Activated CD8-positive, alpha-beta memory T cell treated with anti-CD3 and anti-CD28 coated beads, Interleukin-2, amount 10 ng/mL, durations not matched to agents 7 days and 5 days (primary cell): ENCODE measurements around the gene GLI3. TPM values are rescaled to one million over a fixed set of nuclear protein-coding genes. Genes with fewer than 3 reads are reported as not detected.
A peak's percentile ranks its signal among the peaks of the same experiment; 100 is the strongest.

ENCODE experiments used
- ATAC-seq: fragments of 150-1000 bp; cut with Tn5 transposase; one replicate; pipeline ENCODE4 v1.10.0; 2021; ENCODE audit warnings: moderate library complexity
- CTCF ChIA-PET: fragments of 350-600 bp; sonication (Branson Sonifier 250); formaldehyde crosslinking; loops from one replicate; lab custom pipeline; 2021; ENCODE audit warnings: antibody characterized with exemption; lab: Charles Lee
- DNase-seq: peaks from one replicate; pipeline ENCODE4 v3.0.0-alpha.2; 2020
- H3K27ac Mint-ChIP-seq: one replicate; pipeline ENCODE4 v1.8.0; 2021; ENCODE audit warnings: mild to moderate bottlenecking, mixed read lengths
- H3K27me3 Mint-ChIP-seq: one replicate; pipeline ENCODE4 v1.8.0; 2021; ENCODE audit warnings: mixed read lengths
- H3K36me3 Mint-ChIP-seq: one replicate; pipeline ENCODE4 v1.8.0; 2021; ENCODE audit warnings: mild to moderate bottlenecking, mixed read lengths
- H3K4me1 Mint-ChIP-seq: one replicate; pipeline ENCODE4 v1.8.0; 2021; ENCODE audit warnings: mixed read lengths
- H3K4me3 Mint-ChIP-seq: one replicate; pipeline ENCODE4 v1.8.0; 2021; ENCODE audit warnings: mild to moderate bottlenecking, moderate library complexity, mixed read lengths
- H3K9me3 Mint-ChIP-seq: one replicate; pipeline ENCODE4 v1.8.0; 2022; ENCODE audit warnings: low read depth, mixed read lengths
- total RNA-seq, 2 experiments: library from RNA; stranded (reverse); gene quantifications; one replicate each; pipeline ENCODE4 v1.2.3, GENCODE V29; 2021

Gene GLI3
- total RNA-seq, 2 experiments from 2014 or later: 0.15 to 0.26 TPM

DNA sequence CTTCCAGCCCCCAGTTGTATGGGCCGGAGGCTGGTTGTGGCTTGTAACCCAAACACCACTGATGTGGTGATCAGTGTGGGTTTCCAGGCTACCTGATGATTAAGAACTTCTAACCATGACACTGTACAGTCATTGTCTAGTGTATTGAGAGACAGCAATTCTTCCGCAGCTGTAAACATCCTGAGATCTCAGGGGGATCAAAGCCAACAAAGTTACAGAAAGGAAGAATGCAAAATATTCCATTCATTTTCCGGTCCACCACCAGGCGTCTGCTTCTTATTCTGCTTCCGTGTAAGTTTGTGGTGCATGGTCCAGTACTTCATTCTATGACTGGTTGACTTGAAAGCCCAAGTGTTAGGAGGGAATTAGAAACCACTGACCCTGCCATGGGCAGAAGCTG, 10.3 kb upstream of the GLI3 start:
- H3K9me3 Mint-ChIP-seq: no peaks in the 10 kb centered on the region
- no peak for DNase-seq
- H3K36me3 Mint-ChIP-seq: no peaks in the 10 kb centered on the region
- no peaks in the 10 kb centered on the region for H3K4me1 Mint-ChIP-seq
- H3K4me3 Mint-ChIP-seq: no peak overlapping the region
- no peak for ATAC-seq
- H3K27ac Mint-ChIP-seq: no peak overlapping the region
- CTCF ChIA-PET: no interaction called here
- H3K27me3 Mint-ChIP-seq: peaks cover 2% of the 10 kb centered on the region

DNA sequence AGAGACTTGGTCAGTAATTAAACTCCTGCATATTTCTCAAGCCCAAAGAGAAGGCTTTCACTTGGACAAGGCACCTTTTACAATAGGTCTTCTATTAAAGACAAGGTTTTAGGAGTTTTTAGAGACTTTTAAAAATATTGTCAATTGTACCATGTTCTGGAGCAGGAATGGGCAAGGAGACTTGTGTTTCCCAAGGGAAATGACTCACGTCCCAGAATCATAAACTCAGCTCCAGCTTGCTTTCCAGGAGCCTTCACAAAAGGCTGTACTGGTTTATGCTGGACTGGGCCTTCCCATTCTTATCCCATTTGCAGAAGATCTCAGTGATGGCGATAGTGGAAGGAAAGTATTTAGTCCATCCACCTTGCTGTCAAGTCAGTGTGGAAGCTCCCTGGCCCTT, 7.8 kb upstream of the GLI3 start:
- ATAC-seq (no peak), DNase-seq (no peak)
- CTCF ChIA-PET: no interaction called here
- Mint-ChIP-seq H3K36me3 (no peaks in the 10 kb centered on the region), H3K27me3 (peaks cover 20% of the 10 kb centered on the region), H3K4me3 (no peak overlapping the region), H3K9me3 (no peaks in the 10 kb centered on the region), H3K27ac (no peak overlapping the region), H3K4me1 (no peaks in the 10 kb centered on the region)

DNA sequence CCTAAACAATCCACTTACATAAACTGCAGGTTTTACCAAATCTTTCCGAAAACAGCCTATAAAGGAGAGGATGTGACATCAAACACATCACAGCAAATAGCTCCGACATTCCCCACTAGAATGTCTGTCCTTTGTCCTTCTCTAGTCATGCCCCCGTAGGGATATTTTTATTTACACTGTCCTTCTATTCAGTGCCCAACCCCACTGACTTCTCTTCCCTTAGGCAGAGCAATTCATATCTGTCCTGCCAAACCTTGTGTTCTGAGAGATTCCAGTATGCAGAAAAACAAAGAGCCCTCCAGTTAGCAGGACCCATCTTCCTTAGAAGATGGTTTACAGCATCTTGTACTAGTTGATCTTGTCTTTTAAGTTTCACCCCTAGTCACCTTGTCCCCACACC, 5.4 kb upstream of the GLI3 start:
- Mint-ChIP-seq H3K27ac (no peak overlapping the region), H3K9me3 (no peaks in the 10 kb centered on the region), H3K36me3 (no peaks in the 10 kb centered on the region), H3K4me1 (peaks cover 3% of the 10 kb centered on the region), H3K27me3 (peaks cover 42% of the 10 kb centered on the region), H3K4me3 (no peak overlapping the region)
- ATAC-seq (no peak), DNase-seq (no peak)
- CTCF ChIA-PET: no interaction called here

DNA sequence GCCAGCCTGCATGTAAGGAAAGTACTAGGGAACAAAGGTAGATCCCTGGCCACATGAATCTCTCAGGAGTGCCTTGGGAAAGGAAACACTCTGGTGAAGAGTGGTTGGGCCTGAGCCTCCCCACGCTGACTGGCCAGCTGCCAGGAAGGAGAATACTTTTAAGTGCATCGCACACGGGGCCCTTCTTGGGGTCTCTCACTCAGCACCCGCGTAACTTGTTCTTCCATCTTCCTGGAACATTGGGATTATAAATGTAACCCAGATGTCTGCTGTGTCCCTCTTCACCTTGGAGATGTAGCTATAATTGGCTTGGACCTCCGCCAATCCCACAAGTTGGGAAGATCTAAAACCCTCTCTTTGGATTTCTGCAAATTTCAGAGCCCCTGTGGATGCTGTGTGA, 4.4 kb upstream of the GLI3 start:
- Mint-ChIP-seq H3K4me3 (no peak overlapping the region), H3K9me3 (no peaks in the 10 kb centered on the region), H3K4me1 (peaks cover 3% of the 10 kb centered on the region), H3K27ac (no peak overlapping the region), H3K36me3 (no peaks in the 10 kb centered on the region), H3K27me3 (peaks cover 47% of the 10 kb centered on the region)
- CTCF ChIA-PET: no interaction called here
- no peak for DNase-seq
- no peak for ATAC-seq

DNA sequence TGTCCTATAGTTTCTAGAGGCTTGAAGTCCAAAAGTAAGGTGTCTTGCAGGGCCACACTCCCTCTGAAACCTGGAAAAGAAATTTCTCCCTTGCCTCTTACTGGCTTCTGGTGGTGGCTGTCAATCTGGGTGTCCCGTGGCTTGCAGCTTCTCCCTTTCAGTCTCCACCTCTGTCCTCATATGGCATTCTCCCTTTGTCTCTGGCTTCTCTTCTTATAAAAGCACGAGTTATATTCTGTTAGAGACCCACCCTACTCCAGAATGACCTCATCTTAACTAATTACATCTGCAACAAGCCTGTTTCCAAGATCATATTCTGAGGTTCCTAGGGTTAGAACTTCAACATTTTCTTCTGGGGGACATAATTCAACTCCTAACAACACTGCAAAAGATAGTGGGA, 3.4 kb upstream of the GLI3 start:
- DNase-seq (no peak), ATAC-seq (no peak)
- Mint-ChIP-seq H3K4me1 (peaks cover 8% of the 10 kb centered on the region), H3K36me3 (no peaks in the 10 kb centered on the region), H3K4me3 (no peak overlapping the region), H3K27me3 (peaks cover 57% of the 10 kb centered on the region), H3K9me3 (no peaks in the 10 kb centered on the region), H3K27ac (no peak overlapping the region)
- CTCF ChIA-PET: no interaction called here

DNA sequence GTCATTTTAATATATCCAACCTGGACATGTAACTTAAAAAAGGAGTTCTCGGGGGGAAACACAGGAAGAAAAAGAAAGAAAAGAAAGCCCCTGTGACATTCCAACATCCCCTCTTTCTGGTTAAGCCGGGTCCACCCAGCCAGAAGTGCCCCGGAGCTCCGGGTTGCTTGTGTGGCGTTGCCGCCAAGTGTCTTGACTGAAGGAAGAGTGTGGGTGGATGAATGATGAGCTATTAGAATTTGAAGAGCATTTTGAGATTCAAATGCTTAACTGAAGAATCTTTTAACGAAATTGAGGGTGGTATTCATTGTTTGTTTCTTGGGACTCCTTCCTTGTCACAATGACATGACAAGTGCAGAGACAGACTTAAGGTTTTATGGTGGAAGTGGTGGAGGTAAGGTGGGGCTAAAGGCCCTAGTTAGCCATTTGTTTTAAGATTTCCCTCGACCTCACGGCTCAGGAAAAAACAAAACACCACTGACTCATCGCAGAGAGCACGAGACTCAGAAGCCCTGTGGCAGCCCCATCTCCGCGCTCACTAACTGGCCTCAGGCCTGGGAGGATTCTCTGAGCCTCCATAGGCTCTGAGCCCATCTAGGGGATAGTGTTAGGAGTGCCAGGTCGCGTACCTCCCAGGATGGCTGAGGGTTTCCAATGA, 1.8 kb upstream of the GLI3 start:
- Mint-ChIP-seq H3K27me3 (peaks cover 69% of the 10 kb centered on the region), H3K4me1 (peaks cover 8% of the 10 kb centered on the region), H3K27ac (no peak overlapping the region), H3K36me3 (no peaks in the 10 kb centered on the region), H3K4me3 (peak overlapping the region; percentile 65), H3K9me3 (no peaks in the 10 kb centered on the region)
- CTCF ChIA-PET: no interaction called here
- ATAC-seq: no peak
- no peak for DNase-seq

DNA sequence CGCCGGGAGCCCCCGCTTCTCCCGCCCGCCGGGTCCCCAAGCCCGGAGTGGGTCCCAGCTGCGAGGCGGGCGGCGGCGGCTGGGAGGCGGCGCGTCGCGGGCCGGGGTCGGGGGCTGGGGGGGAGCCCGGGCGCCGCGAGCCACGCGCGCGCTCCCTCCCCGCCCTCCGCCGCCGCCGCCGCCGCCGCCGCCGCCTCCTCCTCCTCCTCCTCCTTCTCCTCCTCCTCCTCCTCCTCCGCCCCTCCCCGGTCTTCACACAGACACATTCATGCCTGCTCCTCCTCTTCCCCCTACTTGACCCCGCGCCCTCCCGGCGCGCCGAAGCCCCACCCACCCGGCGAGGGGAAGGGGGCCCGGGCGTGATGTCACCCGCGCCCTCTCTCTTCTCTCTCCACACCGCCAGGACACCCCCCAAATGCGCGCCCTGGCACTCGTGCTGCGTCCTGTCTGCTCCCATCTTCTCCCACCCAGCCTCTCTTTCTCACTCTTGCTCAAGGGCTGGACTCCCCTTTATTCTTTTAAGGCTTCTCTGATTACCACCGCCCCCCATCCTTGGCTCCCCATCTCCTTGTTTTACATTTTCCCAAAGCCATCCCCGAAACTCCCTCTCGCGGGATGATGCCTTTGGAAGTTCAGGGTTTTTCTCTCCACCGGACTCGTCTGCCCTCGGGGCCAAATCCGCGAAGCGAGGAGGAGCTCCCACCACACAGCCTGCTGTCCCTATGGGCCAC, 967 bp upstream of the GLI3 start:
- CTCF ChIA-PET: no interaction called here
- no peak overlapping the region for H3K27ac Mint-ChIP-seq
- H3K36me3 Mint-ChIP-seq: no peaks in the 10 kb centered on the region
- DNase-seq (no peak), ATAC-seq (peak; percentile 28)
- H3K9me3 Mint-ChIP-seq: no peaks in the 10 kb centered on the region
- H3K4me3 Mint-ChIP-seq: peak overlapping the region; percentile 65
- H3K27me3 Mint-ChIP-seq: peaks cover 78% of the 10 kb centered on the region
- peaks cover 8% of the 10 kb centered on the region for H3K4me1 Mint-ChIP-seq

DNA sequence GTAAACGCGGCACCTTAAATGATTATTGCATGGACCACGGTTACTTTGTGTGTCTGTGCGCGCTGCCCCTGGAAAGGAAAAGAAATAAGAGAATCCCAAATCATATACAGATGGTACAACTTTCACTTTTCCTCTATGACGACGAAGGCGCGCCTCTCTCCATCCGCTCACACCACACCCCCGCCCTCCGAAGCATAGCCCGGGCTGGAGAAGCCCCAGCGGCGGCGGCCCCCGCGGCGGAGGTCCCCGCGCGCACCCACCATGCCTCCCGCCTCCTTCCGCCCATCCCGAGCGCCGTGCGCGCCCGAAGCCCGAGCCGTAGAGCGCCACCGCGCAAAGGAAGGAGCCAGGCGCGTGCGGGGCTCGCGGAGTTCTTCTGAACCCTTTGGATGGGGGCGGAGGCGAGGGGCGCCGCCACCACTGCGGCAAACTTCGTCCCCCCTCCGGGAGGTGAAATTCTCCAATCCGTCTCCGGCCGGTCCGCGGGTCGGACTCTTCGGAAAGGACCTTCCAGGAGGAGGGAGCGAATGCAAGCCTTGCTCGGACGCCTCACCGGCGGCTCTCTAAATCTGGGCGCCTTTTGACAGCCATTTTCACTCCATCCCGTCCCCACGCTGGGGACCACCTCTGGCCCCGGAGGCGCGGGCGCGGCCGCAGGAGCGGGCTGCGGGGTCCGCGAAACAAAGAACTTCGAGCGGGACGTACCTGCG, 588 bp downstream of the GLI3 start:
- Mint-ChIP-seq H3K4me3 (peak overlapping the region; percentile 57), H3K9me3 (no peaks in the 10 kb centered on the region), H3K36me3 (no peaks in the 10 kb centered on the region), H3K27ac (no peak overlapping the region), H3K4me1 (peaks cover 8% of the 10 kb centered on the region), H3K27me3 (peaks cover 81% of the 10 kb centered on the region)
- ATAC-seq (peak; percentile 31), DNase-seq (no peak)
- CTCF ChIA-PET: no interaction called here

DNA sequence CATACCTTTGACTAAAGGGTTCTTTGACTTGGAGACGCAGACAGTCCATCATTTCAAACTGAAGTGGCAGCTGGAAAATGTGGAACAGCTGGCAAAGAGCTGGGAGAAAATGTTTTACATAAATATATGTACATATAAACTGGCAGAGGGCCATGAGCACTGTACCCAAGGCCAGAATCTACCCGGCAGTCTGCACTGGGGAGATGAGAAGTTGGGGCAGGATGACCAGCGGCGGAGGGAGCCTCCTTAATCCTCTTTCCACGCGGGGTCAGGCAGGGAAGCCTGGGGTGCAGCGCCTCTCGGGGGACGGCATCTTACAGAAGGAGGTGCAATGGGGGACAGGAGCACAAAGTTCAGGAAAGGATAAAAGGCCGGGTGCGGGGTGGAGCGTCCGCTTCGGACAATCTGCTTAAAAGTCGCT, 1.3 kb downstream of the GLI3 start:
- Mint-ChIP-seq H3K27me3 (peaks cover 79% of the 10 kb centered on the region), H3K4me3 (peak overlapping the region; percentile 57), H3K36me3 (no peaks in the 10 kb centered on the region), H3K9me3 (no peaks in the 10 kb centered on the region), H3K27ac (no peak overlapping the region), H3K4me1 (peaks cover 8% of the 10 kb centered on the region)
- DNase-seq: no peak
- CTCF ChIA-PET: no interaction called here
- no peak for ATAC-seq

DNA sequence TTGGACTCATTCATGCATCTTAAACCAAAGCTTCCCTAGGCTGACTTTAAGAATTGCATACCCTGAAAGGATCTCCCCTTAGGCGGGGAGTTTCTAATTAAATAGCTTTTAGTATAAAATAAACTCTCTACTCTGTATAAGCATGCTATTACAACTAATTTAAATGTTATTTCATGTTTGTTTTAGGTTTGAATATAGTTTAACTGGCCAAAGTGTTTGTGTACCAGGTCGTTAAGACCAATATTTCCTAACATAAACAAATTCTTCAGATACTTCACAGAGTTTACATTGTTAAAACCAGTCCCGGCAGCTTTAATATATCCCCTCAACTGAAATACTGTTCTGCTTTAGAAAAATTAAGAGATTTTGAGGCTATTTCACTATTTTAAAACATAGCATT, 2.3 kb downstream of the GLI3 start:
- no peak overlapping the region for H3K27ac Mint-ChIP-seq
- DNase-seq: no peak
- H3K4me1 Mint-ChIP-seq: peaks cover 8% of the 10 kb centered on the region
- peaks cover 80% of the 10 kb centered on the region for H3K27me3 Mint-ChIP-seq
- CTCF ChIA-PET: no interaction called here
- no peaks in the 10 kb centered on the region for H3K9me3 Mint-ChIP-seq
- no peaks in the 10 kb centered on the region for H3K36me3 Mint-ChIP-seq
- H3K4me3 Mint-ChIP-seq: no peak overlapping the region
- ATAC-seq: no peak

DNA sequence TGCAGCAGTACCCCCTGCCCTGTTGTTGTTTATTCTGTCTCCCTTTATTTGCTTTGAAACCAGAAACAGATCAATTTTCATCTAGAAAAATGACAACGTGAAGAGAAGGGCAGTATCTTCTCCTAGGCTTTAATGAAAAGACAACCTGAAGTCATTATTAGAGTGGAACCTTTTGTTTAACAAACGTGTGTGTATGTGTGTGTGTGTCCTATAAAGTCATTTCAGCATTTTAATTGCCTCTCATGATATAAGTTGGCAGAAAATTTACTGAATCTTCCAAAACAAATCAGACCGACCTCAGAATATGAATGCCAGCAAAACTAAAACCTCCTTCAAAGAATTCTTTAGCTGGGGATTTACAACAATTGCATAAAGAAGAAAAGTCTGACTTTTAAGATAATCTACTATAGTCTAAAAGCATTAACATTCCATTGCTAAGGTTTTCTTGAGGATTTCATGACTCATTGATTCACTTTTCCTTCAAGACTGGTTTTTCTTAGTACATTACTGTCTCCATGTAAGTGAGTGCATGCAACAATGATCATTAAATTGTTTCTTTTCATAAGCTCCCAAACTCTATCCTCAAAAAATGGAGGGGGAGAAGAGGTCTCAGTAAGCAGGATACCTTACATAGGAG, 3.2 kb downstream of the GLI3 start:
- CTCF ChIA-PET: no interaction called here

DNA sequence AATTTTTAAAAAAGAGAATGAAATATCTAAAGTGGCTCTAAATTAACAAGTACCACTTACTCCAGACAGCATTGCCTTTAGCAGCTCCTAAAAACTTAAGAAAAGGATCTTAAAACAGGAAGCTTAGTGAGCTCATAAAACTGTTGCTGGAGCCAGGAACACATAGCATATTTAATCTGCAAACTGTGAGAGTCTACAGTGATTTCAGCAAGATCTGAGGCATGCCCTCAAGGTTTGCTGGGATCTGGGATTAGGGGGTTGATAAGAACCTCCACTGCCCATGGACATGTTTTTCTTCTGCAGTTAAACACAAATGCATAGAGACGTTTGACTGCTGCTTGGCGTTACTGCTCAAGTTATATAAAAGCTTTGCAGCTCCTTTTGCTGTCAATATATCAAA, 3.8 kb downstream of the GLI3 start:
- no peak for DNase-seq
- Mint-ChIP-seq H3K36me3 (no peaks in the 10 kb centered on the region), H3K27me3 (peaks cover 80% of the 10 kb centered on the region), H3K4me1 (peaks cover 6% of the 10 kb centered on the region), H3K27ac (no peak overlapping the region), H3K4me3 (no peak overlapping the region), H3K9me3 (no peaks in the 10 kb centered on the region)
- ATAC-seq: no peak
- CTCF ChIA-PET: no interaction called here

More for the DNA sequence above, 3.2 kb downstream of the GLI3 start:
- peaks cover 80% of the 10 kb centered on the region for H3K27me3 Mint-ChIP-seq
- H3K9me3 Mint-ChIP-seq: no peaks in the 10 kb centered on the region
- DNase-seq (no peak), ATAC-seq (no peak)
- peaks cover 8% of the 10 kb centered on the region for H3K4me1 Mint-ChIP-seq
- no peak overlapping the region for H3K4me3 Mint-ChIP-seq
- H3K27ac Mint-ChIP-seq: no peak overlapping the region
- no peaks in the 10 kb centered on the region for H3K36me3 Mint-ChIP-seq

DNA sequence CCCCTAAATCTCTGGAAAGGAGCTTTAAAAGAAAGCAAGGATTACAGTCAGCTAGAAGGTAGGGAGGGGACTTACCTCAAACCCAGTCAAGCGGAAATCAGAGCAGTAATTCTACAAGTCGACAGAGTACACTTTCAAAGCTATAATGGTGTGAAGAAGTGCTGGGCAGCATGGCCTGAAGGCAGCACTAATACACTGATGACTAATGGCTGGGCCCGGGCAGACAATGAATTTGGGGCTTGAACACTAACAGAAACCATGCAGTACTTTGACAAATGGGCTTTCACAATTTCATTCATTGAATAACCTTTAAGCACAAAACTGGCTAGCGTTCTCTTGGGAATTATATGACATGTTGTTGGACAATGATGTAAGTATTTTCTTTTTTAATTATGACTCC, 4.7 kb downstream of the GLI3 start:
- CTCF ChIA-PET: no interaction called here
- no peak for ATAC-seq
- H3K27me3 Mint-ChIP-seq: peaks cover 82% of the 10 kb centered on the region

More for the DNA sequence above, 4.7 kb downstream of the GLI3 start:
- H3K4me3 Mint-ChIP-seq: no peak overlapping the region
- no peak for DNase-seq
- H3K36me3 Mint-ChIP-seq: no peaks in the 10 kb centered on the region
- peaks cover 7% of the 10 kb centered on the region for H3K4me1 Mint-ChIP-seq
- H3K9me3 Mint-ChIP-seq: no peaks in the 10 kb centered on the region
- no peak overlapping the region for H3K27ac Mint-ChIP-seq
